Neural progenitor cell (in vitro differentiated cells): Measurements from ENCODE around the gene DISC1.

Source experiments
- EZH2 ChIP-seq: fragments of 200-600 bp; sonication (generic); IDR thresholded peaks from 2 replicates; pipeline ENCODE4 v1.6.1; 2017; ENCODE audit warnings: antibody characterized with exemption, mild to moderate bottlenecking, moderate library complexity
- EZH2phosphoT487 ChIP-seq: fragments of 200-600 bp; sonication (generic); IDR thresholded peaks from 2 replicates; pipeline ENCODE4 v1.6.1; 2017; ENCODE audit warnings: antibody characterized with exemption
- TF ChIP-seq, protein P1 (sequence below): fragments of 200-600 bp; sonication (generic); IDR thresholded peaks from 2 replicates; pipeline ENCODE4 v1.5.1; 2017; ENCODE audit warnings: antibody characterized with exemption, mild to moderate bottlenecking

DNA sequence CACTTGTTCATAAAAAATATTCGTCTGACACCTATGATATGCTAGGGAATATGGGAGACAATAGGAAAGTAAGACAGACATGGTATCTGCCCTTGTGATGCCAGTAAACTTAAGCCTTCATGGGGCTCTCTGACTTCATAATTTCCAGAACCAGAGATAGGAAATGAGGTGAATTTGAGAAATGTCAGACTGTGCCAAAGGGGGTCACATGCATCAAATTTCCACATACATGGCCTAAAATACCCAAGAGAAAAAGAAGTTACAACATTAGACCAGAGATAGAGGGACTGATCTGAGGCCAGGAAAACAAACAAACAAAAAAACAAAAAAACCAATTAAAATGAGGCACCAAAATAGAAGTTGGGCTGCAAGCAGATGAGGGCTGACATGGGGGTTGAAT lies 75.7 kb downstream of the DISC1 start:
- no peak for TF ChIP-seq EZH2phosphoT487
- TF ChIP-seq, protein P1, sequence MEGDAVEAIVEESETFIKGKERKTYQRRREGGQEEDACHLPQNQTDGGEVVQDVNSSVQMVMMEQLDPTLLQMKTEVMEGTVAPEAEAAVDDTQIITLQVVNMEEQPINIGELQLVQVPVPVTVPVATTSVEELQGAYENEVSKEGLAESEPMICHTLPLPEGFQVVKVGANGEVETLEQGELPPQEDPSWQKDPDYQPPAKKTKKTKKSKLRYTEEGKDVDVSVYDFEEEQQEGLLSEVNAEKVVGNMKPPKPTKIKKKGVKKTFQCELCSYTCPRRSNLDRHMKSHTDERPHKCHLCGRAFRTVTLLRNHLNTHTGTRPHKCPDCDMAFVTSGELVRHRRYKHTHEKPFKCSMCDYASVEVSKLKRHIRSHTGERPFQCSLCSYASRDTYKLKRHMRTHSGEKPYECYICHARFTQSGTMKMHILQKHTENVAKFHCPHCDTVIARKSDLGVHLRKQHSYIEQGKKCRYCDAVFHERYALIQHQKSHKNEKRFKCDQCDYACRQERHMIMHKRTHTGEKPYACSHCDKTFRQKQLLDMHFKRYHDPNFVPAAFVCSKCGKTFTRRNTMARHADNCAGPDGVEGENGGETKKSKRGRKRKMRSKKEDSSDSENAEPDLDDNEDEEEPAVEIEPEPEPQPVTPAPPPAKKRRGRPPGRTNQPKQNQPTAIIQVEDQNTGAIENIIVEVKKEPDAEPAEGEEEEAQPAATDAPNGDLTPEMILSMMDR: no peak
- no peak for TF ChIP-seq EZH2
